Kidney (tissue), 14 donors: ENCODE data around the gene IGFLR1. TPM values are rescaled to one million over a fixed set of nuclear protein-coding genes. Genes with fewer than 3 reads are reported as not detected.
A peak's percentile ranks its signal among the peaks of the same experiment; 100 is the strongest.

Experiments used
- DNase-seq, 5 donors: peaks; one replicate each; pipeline ENCODE4 v3.0.0-alpha.2; 2013 to 2020
- FAIRE-seq: peaks from 2 replicates; lab custom pipeline; 2012; peaks lifted over from hg19 to GRCh38; lab: Jason Lieb, UNC
- H3K27ac ChIP-seq, 2 donors: one replicate each; pipeline ENCODE4 v1.7.0; 2013; ENCODE audit warnings: low read depth in 2 of 2, low read length in 2 of 2, inconsistent platforms in 1 of 2
- H3K27me3 ChIP-seq: one replicate; pipeline ENCODE4 v1.7.1; 2013; ENCODE audit warnings: low read length, inconsistent platforms; ENCODE audit not compliant: control insufficient read depth, insufficient read depth
- H3K36me3 ChIP-seq, 3 donors: one replicate each; pipeline versions ENCODE4 v1.7.0 to v1.7.1; 2013; ENCODE audit warnings: low read length in 3 of 3, control low read depth in 1 of 3, inconsistent platforms in 1 of 3; ENCODE audit not compliant: insufficient read depth in 3 of 3, control insufficient read depth in 2 of 3
- H3K4me1 ChIP-seq, 3 donors: one replicate each; pipeline versions ENCODE4 v1.7.0 to v1.7.1; 2013; ENCODE audit warnings: low read length in 3 of 3, inconsistent platforms in 1 of 3, low read depth in 1 of 3; ENCODE audit not compliant: control insufficient read depth in 2 of 3, insufficient read depth in 2 of 3
- H3K4me3 ChIP-seq, 3 donors: one replicate each; pipeline versions ENCODE4 v1.7.0 to v1.8.1; 2013; ENCODE audit warnings: low read length in 3 of 3, control low read depth in 1 of 3, inconsistent platforms in 1 of 3
- H3K9ac ChIP-seq, 3 donors: one replicate each; pipeline versions ENCODE4 v1.7.0 to v1.7.1; 2013; ENCODE audit warnings: low read length in 3 of 3, control low read depth in 1 of 3, inconsistent platforms in 1 of 3
- H3K9me3 ChIP-seq, 3 donors: one replicate each; pipeline versions ENCODE4 v1.7.0 to v1.7.1; 2013; ENCODE audit warnings: low read length in 3 of 3, control low read depth in 1 of 3, inconsistent platforms in 1 of 3; ENCODE audit not compliant: control insufficient read depth in 2 of 3, insufficient read depth in 1 of 3
- intact Hi-C: fragments of 100-400 bp; cut with DNase I; formaldehyde crosslinking; loops from one replicate; pipeline ENCODE4 v1.11.1; 2022
- polyA plus RNA-seq: library from polyadenylated mRNA; stranded (reverse); fragments of 350-450 nt; fragmentation: Illumina TruSeq; extraction: RNeasy Lipid Tissue Mini Kit (QIAGEN cat#74804); gene quantifications from one replicate; pipeline ENCODE4 v1.2.3, GENCODE V29; 2014; ENCODE audit warnings: low read depth, low replicate concordance; ENCODE audit not compliant: insufficient read depth
- total RNA-seq: library from RNA; stranded (reverse); fragmentation: NEBNext Ultra II Directional; extraction: Animal tissue kit (Norgen Biotek cat#: 25700); gene quantifications from one replicate; pipeline ENCODE4 v1.2.1, GENCODE V29; 2021
- TF ChIP-seq, protein P1 (sequence below): IDR thresholded peaks from 3 replicates; pipeline ENCODE4 v1.5.1; 2012; ENCODE audit warnings: mild to moderate bottlenecking, moderate library complexity, borderline replicate concordance; ENCODE audit not compliant: insufficient read depth; ENCODE audit errors: extremely low read depth
- donor health status: control.
- donor health status: control.
- donor health status: control.
- donor health status: control.
- donor health status: control.
- donor health status: DM: yes; HTN: yes; CAD: no.
- donor health status: Normal renal cell carcinoma (clear cell type).

IGFLR1 gene
- total and polyA plus RNA-seq, 2 donors from 2014 or later: 22.3 to 26.0 TPM

DNA sequence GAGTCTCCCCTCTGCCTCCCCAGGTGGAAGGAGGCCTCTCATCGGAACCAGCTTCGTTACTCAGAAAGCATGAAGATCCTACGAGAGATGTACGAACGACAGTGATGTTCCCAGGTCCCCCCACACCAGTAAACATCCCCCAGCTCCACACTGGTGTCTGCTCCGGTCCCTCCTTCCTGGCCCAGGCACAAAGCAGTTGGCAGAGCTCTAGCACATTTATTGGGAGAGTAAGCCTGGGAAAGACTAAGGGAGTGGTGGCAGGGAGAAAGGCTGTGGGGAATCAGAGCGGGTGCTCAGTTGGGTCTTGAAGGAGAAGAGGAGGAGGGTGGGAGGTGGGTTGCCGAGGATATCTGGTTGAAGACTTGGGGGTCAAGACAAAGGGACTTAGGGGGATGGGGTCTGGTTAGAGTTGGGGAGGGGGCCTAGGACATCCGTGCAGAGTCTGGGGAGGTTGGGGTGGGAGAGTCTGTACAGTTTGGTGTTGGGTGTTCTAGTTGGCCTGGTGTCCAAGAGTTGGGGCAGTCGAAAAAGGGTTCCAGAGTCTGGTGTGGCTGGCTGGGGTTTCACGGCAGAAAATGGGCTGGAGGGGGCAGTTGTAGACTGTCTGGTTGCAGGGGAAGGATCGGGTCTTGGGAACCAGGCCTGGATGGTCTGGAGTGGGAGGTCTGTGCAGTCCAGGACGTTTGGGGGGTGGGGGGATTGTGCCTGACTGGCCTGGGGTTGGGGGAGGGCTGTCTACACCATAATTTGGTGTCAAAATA lies 12.3 kb upstream of the IGFLR1 start:
- FAIRE-seq (no peak), DNase-seq (peak in 1 of 5 donors; percentile 48)
- intact Hi-C loops: no loop called here
- Histone ChIP-seq H3K27me3 (no peaks in the 10 kb centered on the region), H3K9ac (no peak overlapping the region), H3K4me3 (no peak overlapping the region), H3K27ac (peak overlapping the region in 1 of 2 donors; percentile 54), H3K4me1 (peaks cover 0 to 8% (median 0%) of the 10 kb centered on the region in 3 donors), H3K36me3 (peaks cover 0 to 22% (median 10%) of the 10 kb centered on the region in 3 donors), H3K9me3 (no peaks in the 10 kb centered on the region)
- TF ChIP-seq, protein P1, sequence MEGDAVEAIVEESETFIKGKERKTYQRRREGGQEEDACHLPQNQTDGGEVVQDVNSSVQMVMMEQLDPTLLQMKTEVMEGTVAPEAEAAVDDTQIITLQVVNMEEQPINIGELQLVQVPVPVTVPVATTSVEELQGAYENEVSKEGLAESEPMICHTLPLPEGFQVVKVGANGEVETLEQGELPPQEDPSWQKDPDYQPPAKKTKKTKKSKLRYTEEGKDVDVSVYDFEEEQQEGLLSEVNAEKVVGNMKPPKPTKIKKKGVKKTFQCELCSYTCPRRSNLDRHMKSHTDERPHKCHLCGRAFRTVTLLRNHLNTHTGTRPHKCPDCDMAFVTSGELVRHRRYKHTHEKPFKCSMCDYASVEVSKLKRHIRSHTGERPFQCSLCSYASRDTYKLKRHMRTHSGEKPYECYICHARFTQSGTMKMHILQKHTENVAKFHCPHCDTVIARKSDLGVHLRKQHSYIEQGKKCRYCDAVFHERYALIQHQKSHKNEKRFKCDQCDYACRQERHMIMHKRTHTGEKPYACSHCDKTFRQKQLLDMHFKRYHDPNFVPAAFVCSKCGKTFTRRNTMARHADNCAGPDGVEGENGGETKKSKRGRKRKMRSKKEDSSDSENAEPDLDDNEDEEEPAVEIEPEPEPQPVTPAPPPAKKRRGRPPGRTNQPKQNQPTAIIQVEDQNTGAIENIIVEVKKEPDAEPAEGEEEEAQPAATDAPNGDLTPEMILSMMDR: no peak

DNA sequence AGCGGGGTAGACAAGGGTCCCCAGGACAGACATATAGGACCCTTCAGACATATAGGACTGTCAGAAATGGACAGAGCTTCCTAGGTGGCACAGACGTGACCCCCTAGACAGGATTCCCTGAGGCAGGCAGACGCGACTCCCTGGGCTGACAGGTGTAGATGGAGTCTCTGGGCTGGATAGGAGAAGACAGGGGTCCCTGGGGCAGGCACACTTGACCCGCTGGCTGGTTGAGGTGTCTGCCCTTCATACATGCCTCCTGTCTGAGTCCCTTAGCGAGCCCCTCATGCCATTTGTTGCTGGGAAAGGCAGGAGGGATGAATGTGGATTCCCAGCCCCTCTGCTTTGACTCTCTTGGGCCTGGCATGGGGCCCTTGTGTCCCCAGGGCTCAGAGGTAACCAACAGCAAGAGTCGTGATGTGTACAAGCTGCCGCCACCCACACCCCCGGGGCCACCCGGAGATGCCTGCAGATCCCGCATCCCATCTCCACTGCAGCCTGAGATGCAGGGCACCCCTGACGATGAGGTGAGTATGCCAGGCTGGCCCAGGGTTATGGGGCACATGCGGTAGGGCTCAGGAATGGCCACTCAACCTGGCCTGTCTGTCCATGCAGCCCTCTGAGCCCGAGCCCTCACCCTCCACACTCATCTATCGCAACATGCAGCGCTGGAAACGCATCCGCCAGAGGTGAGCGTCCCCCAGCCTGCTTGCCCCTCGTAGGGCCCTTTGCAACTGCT lies 11.6 kb upstream of the IGFLR1 start:
- H3K27ac ChIP-seq: no peak overlapping the region
- no peaks in the 10 kb centered on the region for H3K27me3 ChIP-seq
- TF ChIP-seq, protein P1: no peak
- intact Hi-C loops: no loop called here
- H3K9ac ChIP-seq: no peak overlapping the region
- H3K4me1 ChIP-seq: peaks cover 0 to 12% (median 4%) of the 10 kb centered on the region in 3 donors
- H3K4me3 ChIP-seq: no peak overlapping the region
- no peaks in the 10 kb centered on the region for H3K9me3 ChIP-seq
- FAIRE-seq: no peak
- peak in 2 of 5 donors; percentile 56 to 77 for DNase-seq
- peaks cover 0 to 22% (median 10%) of the 10 kb centered on the region in 3 donors for H3K36me3 ChIP-seq

DNA sequence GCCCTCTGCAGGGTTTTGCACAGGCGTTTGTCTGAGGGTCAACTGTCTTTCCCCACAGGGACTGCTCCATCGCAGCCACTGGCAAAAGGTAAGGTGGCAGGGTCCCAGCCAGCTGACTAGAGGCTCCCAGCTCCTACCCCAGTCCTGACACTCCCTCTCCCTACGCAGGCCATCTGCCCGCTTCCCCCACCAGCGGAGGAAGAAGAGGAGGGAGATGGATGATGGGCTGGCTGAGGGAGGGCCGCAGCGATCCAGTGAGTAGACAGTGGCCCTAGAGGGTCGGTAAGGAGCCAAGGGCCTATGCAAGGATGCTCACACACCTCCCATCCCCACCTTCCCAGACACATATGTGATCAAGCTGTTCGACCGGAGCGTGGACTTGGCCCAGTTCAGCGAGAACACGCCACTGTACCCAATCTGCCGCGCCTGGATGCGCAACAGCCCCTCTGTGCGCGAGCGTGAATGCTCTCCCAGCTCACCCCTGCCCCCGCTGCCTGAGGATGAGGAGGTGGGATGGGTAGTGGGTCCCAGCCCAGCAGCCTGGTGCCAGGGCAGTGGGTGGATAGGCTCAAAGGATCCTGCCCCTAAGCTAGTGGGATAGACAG lies 10.6 kb upstream of the IGFLR1 start:
- Histone ChIP-seq H3K4me3 (no peak overlapping the region), H3K27ac (no peak overlapping the region), H3K9me3 (no peaks in the 10 kb centered on the region), H3K36me3 (peaks cover 0 to 22% (median 10%) of the 10 kb centered on the region in 3 donors), H3K4me1 (peaks cover 2 to 15% (median 4%) of the 10 kb centered on the region in 3 donors), H3K9ac (no peak overlapping the region), H3K27me3 (no peaks in the 10 kb centered on the region)
- DNase-seq: no peak
- TF ChIP-seq, protein P1: no peak
- intact Hi-C loops: no loop called here
- no peak for FAIRE-seq
